ENCODE measurements around the gene CADPS. TPM values are rescaled to one million over a fixed set of nuclear protein-coding genes. Genes with fewer than 3 reads are reported as not detected.

Gene CADPS
- total RNA-seq, 1 experiment from 2014 or later: not detected

DNA sequence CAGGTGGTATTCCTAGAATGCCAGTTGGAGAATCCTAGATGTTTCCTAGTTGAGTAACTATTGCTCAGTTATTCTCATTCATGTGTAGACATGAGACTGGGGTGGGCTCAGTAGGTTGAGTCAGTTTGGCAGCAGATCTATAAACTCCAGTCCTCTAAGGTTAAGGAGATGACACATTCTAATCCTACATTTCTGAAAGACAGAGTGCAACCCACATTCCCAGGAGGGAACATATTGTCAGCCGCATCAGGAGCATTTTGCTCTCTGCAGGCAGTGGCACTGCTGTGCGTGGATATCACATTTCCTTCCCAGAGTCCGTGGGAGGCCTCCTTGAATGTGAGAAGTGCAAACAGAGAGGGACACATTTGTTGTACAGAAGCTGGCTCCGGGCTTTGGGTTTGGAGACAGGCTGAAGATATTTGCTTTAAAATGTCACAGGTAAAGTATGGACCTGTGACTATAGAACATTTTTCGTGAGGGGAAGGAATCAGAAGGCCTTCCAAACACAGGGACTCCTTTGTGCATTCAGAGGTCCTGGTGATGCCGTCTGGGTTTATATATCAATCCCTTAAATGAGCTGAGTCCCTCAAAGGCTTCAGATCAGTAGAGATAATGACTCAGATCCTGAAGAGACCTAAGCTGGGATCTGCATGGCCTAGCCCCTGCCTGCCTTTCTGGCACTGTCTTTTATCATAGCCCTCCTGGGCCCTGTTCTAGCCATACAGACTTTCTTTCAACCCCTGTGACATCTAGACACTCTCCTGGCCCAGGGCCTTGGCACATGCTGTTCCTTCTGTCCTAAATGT lies 156.5 kb downstream of the CADPS start:
- Histone ChIP-seq H3K36me3 (ENCODE audit: insufficient read depth, low read length, poor library complexity, severe bottlenecking) (no peaks in the 10 kb centered on the region), H3K27me3 (replicated peaks; ENCODE audit: insufficient read depth, low read depth, low read length, poor library complexity) (no peaks in the 10 kb centered on the region), H3K4me1 (ENCODE audit: insufficient read depth, low read length, poor library complexity, severe bottlenecking) (no peaks in the 10 kb centered on the region), H3K27ac (ENCODE audit: low read depth, low read length, poor library complexity, severe bottlenecking) (no peak overlapping the region), H3K9me3 (ENCODE audit: low read depth, low read length, poor library complexity, severe bottlenecking) (no peaks in the 10 kb centered on the region), H3K4me3 (ENCODE audit: low read depth, low read length, poor library complexity, severe bottlenecking) (no peak overlapping the region)
- ChIA-PET POLR2A (ENCODE audit: low non-redundant PET) (no interaction called here), CTCF (no interaction called here)
- no TSS peak for BruUV-seq (replicated peaks)
- intact Hi-C loops (cut with micrococcal nuclease; ENCODE audit: unreplicated experiment): no loop called here
- TF ChIP-seq, protein P1, sequence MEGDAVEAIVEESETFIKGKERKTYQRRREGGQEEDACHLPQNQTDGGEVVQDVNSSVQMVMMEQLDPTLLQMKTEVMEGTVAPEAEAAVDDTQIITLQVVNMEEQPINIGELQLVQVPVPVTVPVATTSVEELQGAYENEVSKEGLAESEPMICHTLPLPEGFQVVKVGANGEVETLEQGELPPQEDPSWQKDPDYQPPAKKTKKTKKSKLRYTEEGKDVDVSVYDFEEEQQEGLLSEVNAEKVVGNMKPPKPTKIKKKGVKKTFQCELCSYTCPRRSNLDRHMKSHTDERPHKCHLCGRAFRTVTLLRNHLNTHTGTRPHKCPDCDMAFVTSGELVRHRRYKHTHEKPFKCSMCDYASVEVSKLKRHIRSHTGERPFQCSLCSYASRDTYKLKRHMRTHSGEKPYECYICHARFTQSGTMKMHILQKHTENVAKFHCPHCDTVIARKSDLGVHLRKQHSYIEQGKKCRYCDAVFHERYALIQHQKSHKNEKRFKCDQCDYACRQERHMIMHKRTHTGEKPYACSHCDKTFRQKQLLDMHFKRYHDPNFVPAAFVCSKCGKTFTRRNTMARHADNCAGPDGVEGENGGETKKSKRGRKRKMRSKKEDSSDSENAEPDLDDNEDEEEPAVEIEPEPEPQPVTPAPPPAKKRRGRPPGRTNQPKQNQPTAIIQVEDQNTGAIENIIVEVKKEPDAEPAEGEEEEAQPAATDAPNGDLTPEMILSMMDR (conservative IDR thresholded peaks at IDR 0.05; ENCODE audit: low read depth, low read length): no peak
- no peak for TF ChIP-seq EZH2 (IDR thresholded peaks at IDR 0.05; ENCODE audit: borderline replicate concordance, low read depth, low read length, poor library complexity, severe bottlenecking)
- peak; percentile 2 for DNase-seq (ENCODE audit: low spot score)

DNA sequence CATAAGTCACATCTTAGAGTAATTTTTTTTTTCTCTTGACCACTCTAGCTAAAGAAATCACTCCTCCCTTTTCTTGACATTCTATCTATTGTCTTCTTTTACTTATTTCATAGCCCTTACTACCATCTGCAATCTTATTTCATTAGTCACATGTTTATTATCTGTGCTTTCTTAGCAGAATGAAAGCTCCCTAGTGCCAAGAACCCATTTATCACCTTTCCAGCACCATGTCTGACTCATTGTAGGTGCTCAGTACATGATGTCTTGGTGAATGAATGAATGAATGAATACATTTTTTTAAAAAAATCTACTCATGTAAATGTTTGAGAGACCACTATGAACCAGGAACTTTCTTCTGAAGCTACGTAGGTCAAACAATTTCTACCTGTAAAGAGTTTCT lies 157.2 kb downstream of the CADPS start:
- POLR2A ChIA-PET (ENCODE audit: low non-redundant PET): no interaction called here
- no TSS peak for BruUV-seq (replicated peaks)
- H3K9me3 ChIP-seq (ENCODE audit: low read depth, low read length, poor library complexity, severe bottlenecking): no peaks in the 10 kb centered on the region
- no peaks in the 10 kb centered on the region for H3K27me3 ChIP-seq (replicated peaks; ENCODE audit: insufficient read depth, low read depth, low read length, poor library complexity)
- TF ChIP-seq, protein P1 (conservative IDR thresholded peaks at IDR 0.05; ENCODE audit: low read depth, low read length): no peak
- no peak for TF ChIP-seq EZH2 (IDR thresholded peaks at IDR 0.05; ENCODE audit: borderline replicate concordance, low read depth, low read length, poor library complexity, severe bottlenecking)
- CTCF ChIA-PET: no interaction called here
- intact Hi-C loops (cut with micrococcal nuclease; ENCODE audit: unreplicated experiment): no loop called here
- H3K36me3 ChIP-seq (ENCODE audit: insufficient read depth, low read length, poor library complexity, severe bottlenecking): no peaks in the 10 kb centered on the region
- no peak overlapping the region for H3K4me3 ChIP-seq (ENCODE audit: low read depth, low read length, poor library complexity, severe bottlenecking)
- no peaks in the 10 kb centered on the region for H3K4me1 ChIP-seq (ENCODE audit: insufficient read depth, low read length, poor library complexity, severe bottlenecking)
- no peak overlapping the region for H3K27ac ChIP-seq (ENCODE audit: low read depth, low read length, poor library complexity, severe bottlenecking)
- DNase-seq (ENCODE audit: low spot score): no peak

DNA sequence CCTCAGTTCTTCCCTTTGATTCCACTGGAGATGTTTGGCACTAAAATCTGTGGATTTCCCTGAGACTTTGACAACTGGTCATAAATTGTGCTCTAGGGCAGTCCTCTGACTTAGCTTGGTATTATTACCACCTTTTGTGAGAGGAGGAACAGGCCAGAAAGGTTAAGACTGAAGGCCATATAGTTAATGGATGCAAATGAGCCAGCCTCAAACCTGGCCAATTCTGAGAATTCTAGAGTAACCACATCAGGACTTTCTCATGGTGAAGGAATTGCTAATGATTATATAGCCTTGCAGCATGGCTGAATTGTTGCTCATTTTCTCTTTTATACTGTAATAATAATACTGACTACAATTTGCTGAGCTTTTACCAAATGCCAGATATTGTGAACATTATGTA lies 162.5 kb downstream of the CADPS start:
- ChIA-PET POLR2A (ENCODE audit: low non-redundant PET) (no interaction called here), CTCF (no interaction called here)
- Histone ChIP-seq H3K4me3 (ENCODE audit: low read depth, low read length, poor library complexity, severe bottlenecking) (no peak overlapping the region), H3K9me3 (ENCODE audit: low read depth, low read length, poor library complexity, severe bottlenecking) (no peaks in the 10 kb centered on the region), H3K27me3 (replicated peaks; ENCODE audit: insufficient read depth, low read depth, low read length, poor library complexity) (no peaks in the 10 kb centered on the region), H3K27ac (ENCODE audit: low read depth, low read length, poor library complexity, severe bottlenecking) (no peak overlapping the region), H3K4me1 (ENCODE audit: insufficient read depth, low read length, poor library complexity, severe bottlenecking) (no peaks in the 10 kb centered on the region), H3K36me3 (ENCODE audit: insufficient read depth, low read length, poor library complexity, severe bottlenecking) (no peaks in the 10 kb centered on the region)
- intact Hi-C loops (cut with micrococcal nuclease; ENCODE audit: unreplicated experiment): no loop called here
- no peak for DNase-seq (ENCODE audit: low spot score)
- BruUV-seq (replicated peaks): no TSS peak
- no peak for TF ChIP-seq EZH2 (IDR thresholded peaks at IDR 0.05; ENCODE audit: borderline replicate concordance, low read depth, low read length, poor library complexity, severe bottlenecking)
- TF ChIP-seq, protein P1 (conservative IDR thresholded peaks at IDR 0.05; ENCODE audit: low read depth, low read length): no peak

All from A673 (cell line).